Measurements from ENCODE around the gene FRAS1. TPM values are rescaled to one million over a fixed set of nuclear protein-coding genes. Genes with fewer than 3 reads are reported as not detected.

Gene FRAS1
- polyA plus RNA-seq, 1 donor from 2014 or later, result 2.8 TPM

GRCh38 chr4:78566834-78567499 is 509.8 kb downstream of the FRAS1 start:
- Histone ChIP-seq H3K36me3 (ENCODE audit: insufficient read depth, low read length) (no peaks in the 10 kb centered on the region), H2AFZ (ENCODE audit: low read depth, low read length) (no peak overlapping the region), H3F3A (ENCODE audit: insufficient read depth, low read length, poor library complexity, severe bottlenecking) (no peaks in the 10 kb centered on the region), H3K4me2 (ENCODE audit: low read length) (no peak overlapping the region), H3K4me3 (ENCODE audit: low read length) (no peak overlapping the region), H3K79me2 (replicated peaks; ENCODE audit: insufficient read depth, low read length) (no peaks in the 10 kb centered on the region), H3K9ac (ENCODE audit: low read length) (no peak overlapping the region), H3K27ac (ENCODE audit: low read length) (no peak overlapping the region), H4K20me1 (ENCODE audit: insufficient read depth) (no peaks in the 10 kb centered on the region), H3K27me3 (ENCODE audit: insufficient read depth, low read depth, low read length) (no peaks in the 10 kb centered on the region), H3K9me2 (ENCODE audit: insufficient read depth, low read length) (no peaks in the 10 kb centered on the region), H3K9me3 (ENCODE audit: low read length) (no peaks in the 10 kb centered on the region)
- no peak for TF ChIP-seq TAF1 (IDR thresholded peaks at IDR 0.05; ENCODE audit: low read depth)
- no peak for TF ChIP-seq EP300 (conservative IDR thresholded peaks at IDR 0.05; ENCODE audit: poor library complexity, severe bottlenecking)
- TF ChIP-seq POLR2AphosphoS5 (IDR thresholded peaks at IDR 0.05), result no peak
- no peak for TF ChIP-seq RAD21 (conservative IDR thresholded peaks at IDR 0.05)
- TF ChIP-seq EZH2 (IDR thresholded peaks at IDR 0.05; ENCODE audit: borderline replicate concordance, insufficient read depth, low read length, poor library complexity, severe bottlenecking), result no peak
- TF ChIP-seq REST (IDR thresholded peaks at IDR 0.05; ENCODE audit: borderline replicate concordance), result no peak
- no peak for TF ChIP-seq SMC3 (conservative IDR thresholded peaks at IDR 0.05; ENCODE audit: poor library complexity)
- no peak for TF ChIP-seq MXI1 (conservative IDR thresholded peaks at IDR 0.05; ENCODE audit: poor library complexity, severe bottlenecking)
- no peak for TF ChIP-seq CTCF (IDR thresholded peaks at IDR 0.05; ENCODE audit: poor library complexity, severe bottlenecking)

- Histone ChIP-seq H3K27me3 (ENCODE audit: insufficient read depth, low read depth, low read length) (no peaks in the 10 kb centered on the region), H3K27ac (ENCODE audit: low read length) (no peak overlapping the region), H3K4me2 (ENCODE audit: low read length) (no peak overlapping the region), H3K36me3 (ENCODE audit: insufficient read depth, low read length) (no peaks in the 10 kb centered on the region), H3F3A (ENCODE audit: insufficient read depth, low read length, poor library complexity, severe bottlenecking) (no peaks in the 10 kb centered on the region), H3K9ac (ENCODE audit: low read length) (no peak overlapping the region), H3K79me2 (replicated peaks; ENCODE audit: insufficient read depth, low read length) (no peaks in the 10 kb centered on the region), H3K4me3 (ENCODE audit: low read length) (no peak overlapping the region), H3K9me2 (ENCODE audit: insufficient read depth, low read length) (no peaks in the 10 kb centered on the region), H2AFZ (ENCODE audit: low read depth, low read length) (no peak overlapping the region), H3K9me3 (ENCODE audit: low read length) (no peaks in the 10 kb centered on the region), H4K20me1 (ENCODE audit: insufficient read depth) (no peaks in the 10 kb centered on the region)
- TF ChIP-seq RAD21 (conservative IDR thresholded peaks at IDR 0.05), result no peak
- TF ChIP-seq EZH2 (IDR thresholded peaks at IDR 0.05; ENCODE audit: borderline replicate concordance, insufficient read depth, low read length, poor library complexity, severe bottlenecking), result no peak
- TF ChIP-seq CTCF (IDR thresholded peaks at IDR 0.05; ENCODE audit: poor library complexity, severe bottlenecking), result no peak
- TF ChIP-seq SMC3 (conservative IDR thresholded peaks at IDR 0.05; ENCODE audit: poor library complexity), result no peak
- no peak for TF ChIP-seq EP300 (conservative IDR thresholded peaks at IDR 0.05; ENCODE audit: poor library complexity, severe bottlenecking)
- no peak for TF ChIP-seq POLR2AphosphoS5 (IDR thresholded peaks at IDR 0.05)
- no peak for TF ChIP-seq TAF1 (IDR thresholded peaks at IDR 0.05; ENCODE audit: low read depth)
- no peak for TF ChIP-seq REST (IDR thresholded peaks at IDR 0.05; ENCODE audit: borderline replicate concordance)
- no peak for TF ChIP-seq MXI1 (conservative IDR thresholded peaks at IDR 0.05; ENCODE audit: poor library complexity, severe bottlenecking)
These were observed 510.5 kb downstream of the FRAS1 start for GRCh38 chr4:78567500-78568060.

Measured in neural cell (in vitro differentiated cells).